H54 (cell line): Measurements from ENCODE around the gene FAM184B.

Experiments used
- DNase-seq: peaks from one replicate; pipeline ENCODE4 v3.0.0; 2011; ENCODE audit warnings: low spot score, mixed read lengths; ENCODE audit not compliant: insufficient read length
- FAIRE-seq: peaks from 3 replicates; lab custom pipeline; 2011; peaks lifted over from hg19 to GRCh38; lab: Jason Lieb, UNC
- POLR2A ChIP-seq: IDR thresholded peaks from 2 replicates; pipeline ENCODE4 v1.6.1; 2011; ENCODE audit warnings: low read depth, mild to moderate bottlenecking, low read length

The FAM184B gene

DNA sequence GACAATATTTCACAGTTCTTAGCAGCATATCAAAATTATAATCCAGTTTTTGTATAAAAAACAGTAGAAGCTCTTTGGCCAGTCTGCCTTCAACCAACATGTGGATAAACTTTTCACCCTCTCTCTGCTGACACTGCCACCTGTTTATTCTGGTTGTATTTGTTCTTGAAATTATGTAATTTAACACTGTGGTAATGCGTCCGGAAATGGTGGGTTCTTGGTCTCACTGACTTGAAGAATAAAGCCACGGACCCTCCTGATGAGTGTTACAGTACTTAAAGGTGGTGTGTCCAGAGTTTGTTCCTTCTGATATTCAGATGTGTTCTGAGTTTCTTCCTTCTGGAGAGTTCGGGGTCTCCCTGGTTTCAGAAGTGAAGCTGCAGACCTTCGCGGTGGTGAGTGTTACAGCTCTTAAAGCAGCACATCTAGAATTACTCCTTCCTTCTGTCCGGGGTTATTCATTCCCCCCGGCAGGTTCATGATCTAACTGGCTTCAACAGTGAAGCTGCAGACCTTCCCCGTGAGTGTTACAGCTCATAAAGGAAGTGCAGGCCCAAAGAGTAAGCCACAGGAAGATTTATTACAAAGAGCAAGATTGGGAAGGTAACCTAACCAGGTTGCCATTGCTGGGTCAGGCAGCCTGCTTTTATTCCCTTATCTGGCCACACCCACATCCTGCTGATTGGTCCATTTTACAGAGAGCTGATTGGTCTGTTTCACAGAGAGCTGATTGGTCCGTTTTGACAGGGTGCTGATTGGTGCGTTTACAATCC is 15.7 kb downstream of the FAM184B start:
- no peak for FAIRE-seq
- no peak for DNase-seq
- TF ChIP-seq POLR2A = no peak

GRCh38 chr4:17763931-17764330 is 17.5 kb downstream of the FAM184B start:
- DNase-seq = no peak
- no peak for TF ChIP-seq POLR2A
- FAIRE-seq = no peak

DNA sequence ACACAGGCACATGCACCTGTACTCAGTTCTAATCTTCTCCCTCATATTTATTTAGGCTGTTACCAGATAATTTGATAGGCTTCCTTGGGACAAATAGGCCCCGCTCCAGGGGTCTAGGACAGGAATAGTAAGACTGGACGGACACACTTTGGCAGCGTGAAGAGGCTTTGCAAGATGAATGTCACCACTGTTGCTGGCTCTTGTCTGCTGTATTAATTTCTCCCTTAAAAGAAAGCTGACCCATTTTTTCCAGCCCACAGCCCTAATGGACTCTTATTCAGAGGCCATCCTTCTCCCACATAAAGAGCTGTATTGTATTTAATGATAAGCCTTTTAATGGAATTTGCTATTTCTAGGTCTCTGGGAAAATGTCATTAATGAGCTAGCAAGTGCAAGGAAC is 18.0 kb downstream of the FAM184B start:
- no peak for FAIRE-seq
- no peak for TF ChIP-seq POLR2A

DNA sequence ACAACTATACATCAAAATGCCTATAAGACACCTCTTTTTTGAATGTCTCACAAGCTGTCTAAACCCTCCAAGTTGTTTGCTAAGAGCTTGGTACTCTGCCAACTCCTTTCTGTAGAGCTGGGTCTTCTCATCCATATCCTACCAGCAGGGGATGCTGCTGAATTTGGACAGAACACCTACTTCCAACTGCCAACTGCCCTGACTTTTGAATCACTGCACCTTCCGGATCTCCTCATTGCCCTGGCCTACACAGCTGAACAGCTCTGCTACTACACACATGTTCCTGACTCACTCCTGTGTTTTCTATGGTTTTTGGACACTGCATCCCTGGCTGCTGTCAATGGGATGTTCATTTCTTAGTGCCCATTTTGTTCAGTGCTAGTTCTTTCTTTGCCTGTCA is 18.7 kb downstream of the FAM184B start:
- DNase-seq = no peak
- no peak for FAIRE-seq
- TF ChIP-seq POLR2A = no peak

More for the DNA sequence above, 18.0 kb downstream of the FAM184B start:
- DNase-seq = no peak

DNA sequence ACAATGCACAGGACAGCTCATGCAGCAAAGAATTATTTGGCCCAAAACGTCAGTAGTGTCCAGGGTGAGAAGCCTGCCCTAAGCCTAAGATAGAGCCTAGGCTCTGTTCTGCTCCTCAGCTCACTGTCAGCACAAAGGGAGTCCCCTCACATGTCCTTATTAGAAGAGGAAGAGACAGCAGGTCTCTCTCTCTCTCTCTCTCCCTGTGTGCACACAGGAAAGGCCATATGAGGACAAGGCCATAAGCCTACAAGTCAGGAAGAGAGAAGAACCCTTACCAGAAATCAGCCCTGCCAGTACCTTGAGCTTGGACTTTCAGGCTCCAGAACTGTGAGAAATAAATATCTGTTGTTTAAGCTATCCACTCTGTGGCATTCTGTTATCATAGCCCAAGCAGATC is 20.4 kb downstream of the FAM184B start:
- TF ChIP-seq POLR2A = no peak
- DNase-seq = no peak
- FAIRE-seq = no peak

DNA sequence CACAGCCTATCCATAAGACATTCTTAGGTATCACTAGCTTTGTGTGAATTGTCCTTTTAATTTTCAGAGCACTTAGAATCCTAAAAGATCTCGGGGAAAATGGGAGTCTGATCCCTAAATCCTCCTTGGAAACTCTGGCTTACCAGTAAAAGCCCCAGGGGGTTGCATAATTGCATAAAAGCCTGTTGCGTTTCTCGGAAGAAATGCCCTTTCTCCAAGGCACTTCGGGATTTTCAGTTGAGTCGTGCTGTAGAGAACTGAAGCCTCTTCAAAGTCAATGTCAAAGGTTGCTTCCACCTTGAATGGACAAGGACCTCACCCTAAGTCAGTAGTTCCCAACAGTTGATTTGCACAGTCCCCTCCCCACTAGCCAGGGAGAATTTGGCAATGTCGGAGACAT is 20.8 kb downstream of the FAM184B start:
- no peak for FAIRE-seq
- TF ChIP-seq POLR2A = no peak
- DNase-seq = no peak

DNA sequence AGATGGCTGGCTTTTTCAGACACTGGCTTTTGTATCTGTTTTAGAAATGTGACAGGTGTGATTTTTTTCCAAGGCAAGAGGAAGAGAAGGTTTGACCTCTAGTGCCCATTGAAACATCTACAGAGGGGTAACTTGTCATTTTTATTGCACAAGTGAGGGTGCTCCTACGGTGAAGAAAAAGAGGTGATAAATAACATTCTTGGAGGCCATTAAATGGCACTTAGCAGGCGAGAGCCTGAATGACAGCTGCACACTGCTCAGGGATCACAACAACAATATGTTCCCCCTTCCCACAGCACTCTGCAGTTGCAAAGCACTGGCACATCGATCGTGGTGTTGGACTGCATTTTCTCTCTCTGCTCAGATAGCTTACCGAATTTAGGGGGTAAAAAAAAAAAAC is 22.9 kb downstream of the FAM184B start:
- no peak for TF ChIP-seq POLR2A
- FAIRE-seq (no peak), DNase-seq (no peak)

GRCh38 chr4:17757621-17758020 is 23.8 kb downstream of the FAM184B start:
- no peak for DNase-seq
- no peak for FAIRE-seq
- TF ChIP-seq POLR2A = no peak

DNA sequence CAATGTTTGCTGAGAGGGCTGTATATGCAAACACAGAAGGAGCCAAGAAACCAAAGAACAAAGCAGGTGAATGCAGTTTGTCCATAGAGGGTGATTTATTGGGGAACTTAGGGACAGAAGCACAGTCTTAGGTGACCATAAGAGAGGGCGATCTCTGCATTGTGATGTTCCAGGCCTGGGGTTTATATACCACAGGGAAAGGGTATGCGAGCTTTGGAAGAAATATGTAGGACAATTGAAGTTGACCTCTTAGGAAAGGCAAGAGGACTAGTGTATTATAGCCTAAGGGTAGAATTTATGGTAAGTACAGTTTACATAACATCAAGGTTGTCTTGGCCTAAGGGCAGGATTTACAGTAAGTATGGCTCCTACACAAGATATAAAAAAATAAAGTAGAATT is 27.8 kb downstream of the FAM184B start:
- no peak for FAIRE-seq

GRCh38 chr4:17740702-17741101 is 40.7 kb downstream of the FAM184B start:
- DNase-seq = no peak
- no peak for FAIRE-seq
- no peak for TF ChIP-seq POLR2A

More for the DNA sequence above, 27.8 kb downstream of the FAM184B start:
- no peak for DNase-seq
- no peak for TF ChIP-seq POLR2A

- TF ChIP-seq POLR2A = no peak
- no peak for FAIRE-seq
- DNase-seq = no peak
Observed at GRCh38 chr4:17736484-17736883, 44.9 kb downstream of the FAM184B start.

DNA sequence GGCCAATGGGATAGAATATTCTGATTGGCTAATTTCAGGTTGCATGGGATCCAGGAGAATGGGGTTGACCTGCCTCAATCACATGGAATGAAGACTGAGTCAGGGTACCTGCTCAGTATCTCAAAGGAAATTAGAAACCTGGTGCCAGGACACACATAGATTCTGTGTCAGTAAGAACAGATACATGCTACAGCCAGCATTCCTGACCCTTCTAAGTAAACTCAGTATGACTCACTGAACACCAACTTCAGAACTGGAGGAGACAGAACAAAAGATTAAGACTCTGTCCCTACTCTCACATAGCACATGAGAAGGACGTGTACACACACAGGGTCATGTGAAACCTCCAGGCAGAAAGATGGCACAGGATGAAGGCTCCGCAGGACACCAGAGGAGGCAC is 54.5 kb downstream of the FAM184B start:
- no peak for TF ChIP-seq POLR2A
- FAIRE-seq (no peak), DNase-seq (no peak)

- FAIRE-seq (no peak), DNase-seq (no peak)
- TF ChIP-seq POLR2A = no peak
Observed at GRCh38 chr4:17723648-17724047, 57.8 kb downstream of the FAM184B start.

- DNase-seq = no peak
- no peak for FAIRE-seq
- no peak for TF ChIP-seq POLR2A
Observed at GRCh38 chr4:17722356-17722700, 59.1 kb downstream of the FAM184B start.
